ENCODE measurements around the gene NPC1L1. TPM values are rescaled to one million over a fixed set of nuclear protein-coding genes. Genes with fewer than 3 reads are reported as not detected.

The NPC1L1 gene
- total RNA-seq, 1 experiment from 2014 or later = 0.15 TPM

DNA sequence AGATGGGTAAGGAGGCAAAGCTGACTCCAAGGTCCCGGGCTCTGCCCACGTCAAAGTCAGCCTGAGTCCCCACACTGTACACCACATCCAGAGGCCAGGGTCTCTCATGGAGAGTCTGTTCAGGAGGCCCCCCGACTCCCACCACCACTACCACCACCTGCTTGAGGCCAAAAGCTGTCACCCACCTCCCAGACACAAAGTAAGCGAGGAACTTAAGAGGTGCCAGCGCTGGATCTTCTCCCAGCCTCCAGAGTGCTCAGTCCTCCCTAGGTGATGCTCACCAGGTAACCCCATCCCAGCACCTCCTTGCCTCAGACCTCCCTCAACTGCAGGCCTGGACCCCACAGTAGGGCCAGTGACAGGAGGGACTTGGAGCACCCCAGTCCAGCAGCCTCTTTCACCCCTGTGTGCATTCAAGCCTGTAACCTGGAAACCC is 520 bp downstream of the NPC1L1 start:
- Histone ChIP-seq H3K36me3 (ENCODE audit: control insufficient read depth in 1 of 2, insufficient read depth in 2 of 2, low read length in 2 of 2) (no peaks in the 10 kb centered on the region), H3K4me1 (ENCODE audit: control insufficient read depth in 1 of 2, insufficient read depth in 2 of 2, low read length in 2 of 2) (peaks cover 11% of the 10 kb centered on the region in 2 experiments), H3K4me2 (ENCODE audit: low read length) (no peak overlapping the region), H3K79me2 (ENCODE audit: insufficient read depth, low read length) (no peaks in the 10 kb centered on the region), H3K9me2 (ENCODE audit: insufficient read depth) (no peaks in the 10 kb centered on the region), H4K20me1 (ENCODE audit: insufficient read depth) (no peaks in the 10 kb centered on the region), H3K9ac (ENCODE audit: low read length) (no peak overlapping the region), H3K27me3 (ENCODE audit: insufficient read depth, low read length) (no peaks in the 10 kb centered on the region), H3K4me3 (replicated peaks in 1 of 2; ENCODE audit: low read depth in 1 of 2, low read length in 2 of 2) (no peak overlapping the region), H2AFZ (ENCODE audit: low read depth, low read length, poor library complexity, severe bottlenecking) (no peak overlapping the region), H3K9me3 (ENCODE audit: control insufficient read depth in 1 of 2, insufficient read depth in 1 of 2, low read depth in 1 of 2, low read length in 2 of 2) (no peaks in the 10 kb centered on the region), H3K27ac (ENCODE audit: low read depth, low read length) (no peak overlapping the region)
- ChIA-PET POLR2A (no interaction called here), RAD21 (ENCODE audit: low non-redundant PET in 1 of 2, low total read pairs in 2 of 2, uncharacterized antibody in 2 of 2, unreplicated experiment in 2 of 2) (no interaction called here), CTCF (no interaction called here)
- BruUV-seq (replicated peaks) = no TSS peak
- intact Hi-C loops (cut with micrococcal nuclease) = no loop called here
- DNase-seq (ENCODE audit: low read depth, low spot score) (no peak), ATAC-seq (no peak)
- TF ChIP-seq RAD21 (IDR thresholded peaks at IDR 0.05; ENCODE audit: low read depth) = no peak
- TF ChIP-seq, protein P1, sequence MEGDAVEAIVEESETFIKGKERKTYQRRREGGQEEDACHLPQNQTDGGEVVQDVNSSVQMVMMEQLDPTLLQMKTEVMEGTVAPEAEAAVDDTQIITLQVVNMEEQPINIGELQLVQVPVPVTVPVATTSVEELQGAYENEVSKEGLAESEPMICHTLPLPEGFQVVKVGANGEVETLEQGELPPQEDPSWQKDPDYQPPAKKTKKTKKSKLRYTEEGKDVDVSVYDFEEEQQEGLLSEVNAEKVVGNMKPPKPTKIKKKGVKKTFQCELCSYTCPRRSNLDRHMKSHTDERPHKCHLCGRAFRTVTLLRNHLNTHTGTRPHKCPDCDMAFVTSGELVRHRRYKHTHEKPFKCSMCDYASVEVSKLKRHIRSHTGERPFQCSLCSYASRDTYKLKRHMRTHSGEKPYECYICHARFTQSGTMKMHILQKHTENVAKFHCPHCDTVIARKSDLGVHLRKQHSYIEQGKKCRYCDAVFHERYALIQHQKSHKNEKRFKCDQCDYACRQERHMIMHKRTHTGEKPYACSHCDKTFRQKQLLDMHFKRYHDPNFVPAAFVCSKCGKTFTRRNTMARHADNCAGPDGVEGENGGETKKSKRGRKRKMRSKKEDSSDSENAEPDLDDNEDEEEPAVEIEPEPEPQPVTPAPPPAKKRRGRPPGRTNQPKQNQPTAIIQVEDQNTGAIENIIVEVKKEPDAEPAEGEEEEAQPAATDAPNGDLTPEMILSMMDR (IDR thresholded peaks at IDR 0.05 in 2 of 3, conservative IDR thresholded peaks at IDR 0.05 in 1 of 3; ENCODE audit: borderline replicate concordance in 1 of 3, insufficient read depth in 1 of 3, low read depth in 2 of 3, low read length in 2 of 3) = no peak
- TF ChIP-seq, protein P2, sequence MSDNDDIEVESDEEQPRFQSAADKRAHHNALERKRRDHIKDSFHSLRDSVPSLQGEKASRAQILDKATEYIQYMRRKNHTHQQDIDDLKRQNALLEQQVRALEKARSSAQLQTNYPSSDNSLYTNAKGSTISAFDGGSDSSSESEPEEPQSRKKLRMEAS (IDR thresholded peaks at IDR 0.05) = no peak
- no peak for TF ChIP-seq CBX3 (IDR thresholded peaks at IDR 0.05; ENCODE audit: low read depth)
- TF ChIP-seq, protein P3, sequence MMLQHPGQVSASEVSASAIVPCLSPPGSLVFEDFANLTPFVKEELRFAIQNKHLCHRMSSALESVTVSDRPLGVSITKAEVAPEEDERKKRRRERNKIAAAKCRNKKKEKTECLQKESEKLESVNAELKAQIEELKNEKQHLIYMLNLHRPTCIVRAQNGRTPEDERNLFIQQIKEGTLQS (IDR thresholded peaks at IDR 0.05) = no peak
- TF ChIP-seq SRF (IDR thresholded peaks at IDR 0.05; ENCODE audit: low read depth) = no peak
- TF ChIP-seq ZFX (IDR thresholded peaks at IDR 0.05) = no peak
- TF ChIP-seq SP1 (IDR thresholded peaks at IDR 0.05; ENCODE audit: low read depth) = no peak
- TF ChIP-seq, protein P4, sequence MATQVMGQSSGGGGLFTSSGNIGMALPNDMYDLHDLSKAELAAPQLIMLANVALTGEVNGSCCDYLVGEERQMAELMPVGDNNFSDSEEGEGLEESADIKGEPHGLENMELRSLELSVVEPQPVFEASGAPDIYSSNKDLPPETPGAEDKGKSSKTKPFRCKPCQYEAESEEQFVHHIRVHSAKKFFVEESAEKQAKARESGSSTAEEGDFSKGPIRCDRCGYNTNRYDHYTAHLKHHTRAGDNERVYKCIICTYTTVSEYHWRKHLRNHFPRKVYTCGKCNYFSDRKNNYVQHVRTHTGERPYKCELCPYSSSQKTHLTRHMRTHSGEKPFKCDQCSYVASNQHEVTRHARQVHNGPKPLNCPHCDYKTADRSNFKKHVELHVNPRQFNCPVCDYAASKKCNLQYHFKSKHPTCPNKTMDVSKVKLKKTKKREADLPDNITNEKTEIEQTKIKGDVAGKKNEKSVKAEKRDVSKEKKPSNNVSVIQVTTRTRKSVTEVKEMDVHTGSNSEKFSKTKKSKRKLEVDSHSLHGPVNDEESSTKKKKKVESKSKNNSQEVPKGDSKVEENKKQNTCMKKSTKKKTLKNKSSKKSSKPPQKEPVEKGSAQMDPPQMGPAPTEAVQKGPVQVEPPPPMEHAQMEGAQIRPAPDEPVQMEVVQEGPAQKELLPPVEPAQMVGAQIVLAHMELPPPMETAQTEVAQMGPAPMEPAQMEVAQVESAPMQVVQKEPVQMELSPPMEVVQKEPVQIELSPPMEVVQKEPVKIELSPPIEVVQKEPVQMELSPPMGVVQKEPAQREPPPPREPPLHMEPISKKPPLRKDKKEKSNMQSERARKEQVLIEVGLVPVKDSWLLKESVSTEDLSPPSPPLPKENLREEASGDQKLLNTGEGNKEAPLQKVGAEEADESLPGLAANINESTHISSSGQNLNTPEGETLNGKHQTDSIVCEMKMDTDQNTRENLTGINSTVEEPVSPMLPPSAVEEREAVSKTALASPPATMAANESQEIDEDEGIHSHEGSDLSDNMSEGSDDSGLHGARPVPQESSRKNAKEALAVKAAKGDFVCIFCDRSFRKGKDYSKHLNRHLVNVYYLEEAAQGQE (IDR thresholded peaks at IDR 0.05; ENCODE audit: low read depth) = no peak
- TF ChIP-seq, protein P5, sequence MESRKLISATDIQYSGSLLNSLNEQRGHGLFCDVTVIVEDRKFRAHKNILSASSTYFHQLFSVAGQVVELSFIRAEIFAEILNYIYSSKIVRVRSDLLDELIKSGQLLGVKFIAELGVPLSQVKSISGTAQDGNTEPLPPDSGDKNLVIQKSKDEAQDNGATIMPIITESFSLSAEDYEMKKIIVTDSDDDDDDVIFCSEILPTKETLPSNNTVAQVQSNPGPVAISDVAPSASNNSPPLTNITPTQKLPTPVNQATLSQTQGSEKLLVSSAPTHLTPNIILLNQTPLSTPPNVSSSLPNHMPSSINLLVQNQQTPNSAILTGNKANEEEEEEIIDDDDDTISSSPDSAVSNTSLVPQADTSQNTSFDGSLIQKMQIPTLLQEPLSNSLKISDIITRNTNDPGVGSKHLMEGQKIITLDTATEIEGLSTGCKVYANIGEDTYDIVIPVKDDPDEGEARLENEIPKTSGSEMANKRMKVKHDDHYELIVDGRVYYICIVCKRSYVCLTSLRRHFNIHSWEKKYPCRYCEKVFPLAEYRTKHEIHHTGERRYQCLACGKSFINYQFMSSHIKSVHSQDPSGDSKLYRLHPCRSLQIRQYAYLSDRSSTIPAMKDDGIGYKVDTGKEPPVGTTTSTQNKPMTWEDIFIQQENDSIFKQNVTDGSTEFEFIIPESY (IDR thresholded peaks at IDR 0.05; ENCODE audit: extremely low read depth, insufficient replicate concordance, low read length) = no peak
- no peak for TF ChIP-seq EZH2phosphoT487 (IDR thresholded peaks at IDR 0.05; ENCODE audit: borderline replicate concordance)
- no peak for TF ChIP-seq EGR1 (IDR thresholded peaks at IDR 0.05; ENCODE audit: low read depth)
- no peak for TF ChIP-seq ZNF274 (IDR thresholded peaks at IDR 0.05; ENCODE audit: low read depth, low read length)
- TF ChIP-seq EZH2 (IDR thresholded peaks at IDR 0.05) = no peak
- no peak for TF ChIP-seq CEBPB (IDR thresholded peaks at IDR 0.05; ENCODE audit: low read depth)
- no peak for TF ChIP-seq FOSL1 (IDR thresholded peaks at IDR 0.05; ENCODE audit: low read depth)
- no peak for TF ChIP-seq SIN3A (IDR thresholded peaks at IDR 0.05; ENCODE audit: low read depth)
- TF ChIP-seq POLR2A (IDR thresholded peaks at IDR 0.05; ENCODE audit: borderline replicate concordance, extremely low read depth, insufficient read depth, insufficient read length) = no peak
- TF ChIP-seq ELF1 (IDR thresholded peaks at IDR 0.05; ENCODE audit: borderline replicate concordance, low read depth) = no peak
- TF ChIP-seq YY1 (IDR thresholded peaks at IDR 0.05; ENCODE audit: extremely low read depth, insufficient replicate concordance, low read depth, low read length) = no peak

Measured in HCT116 (cell line).